Stimulated activated CD4-positive, alpha-beta T cell treated with anti-CD3 and anti-CD28 coated beads, TNF-alpha, amount 100 ng/mL, for 48 hours (primary cell): ENCODE results near the gene CCDC144A.
"Not testable (repeated sequence)": the region's sequence is repeated elsewhere in the genome, so short reads cannot be mapped to it uniquely, and the experiment has no call there.

Source experiments
- DNase-seq, 3 donors: peaks; one replicate each; pipeline ENCODE4 v3.0.0-alpha.2; 2020; ENCODE audit warnings: low read depth in 3 of 3

Gene CCDC144A

GRCh38 chr17:16818340-16818739 is 128.3 kb downstream of the CCDC144A start:
- no peak for DNase-seq

- no peak for DNase-seq
Observed at GRCh38 chr17:16818821-16819683, 129.0 kb downstream of the CCDC144A start.

DNA sequence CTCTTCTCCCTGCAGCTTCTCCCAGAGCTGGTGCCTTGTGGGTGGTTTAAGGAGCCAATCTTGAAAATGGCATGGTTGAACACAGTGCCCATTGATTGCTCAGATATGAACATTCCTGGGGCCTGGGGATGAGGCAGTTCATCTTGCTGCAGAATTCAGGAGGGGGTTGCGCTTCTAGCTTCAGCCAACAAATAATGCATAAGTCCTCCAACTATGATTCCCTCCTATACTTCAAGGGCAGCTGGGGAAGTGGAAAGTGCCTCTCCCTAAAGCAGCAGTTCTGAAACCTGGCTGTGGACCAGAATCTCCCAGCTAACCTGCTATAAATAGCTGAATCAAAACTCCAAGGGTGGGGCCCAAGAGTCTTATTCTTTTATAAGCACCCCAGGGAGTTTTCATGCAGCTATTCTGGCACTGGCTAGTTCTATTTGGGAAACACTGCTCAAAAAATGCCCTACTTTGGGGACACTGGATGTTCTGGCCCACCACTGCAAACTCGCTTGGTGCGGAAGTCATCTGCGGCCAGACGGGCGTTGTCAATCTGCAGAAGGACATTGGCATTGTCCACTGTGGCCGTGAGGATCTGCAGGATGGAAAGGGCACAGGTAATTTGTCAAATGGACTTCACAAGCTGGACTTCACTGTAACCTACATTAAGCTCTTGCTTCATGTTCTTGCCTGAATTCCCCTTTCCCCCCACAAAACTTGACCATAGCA is 130.3 kb downstream of the CCDC144A start:
- no peak for DNase-seq

DNA sequence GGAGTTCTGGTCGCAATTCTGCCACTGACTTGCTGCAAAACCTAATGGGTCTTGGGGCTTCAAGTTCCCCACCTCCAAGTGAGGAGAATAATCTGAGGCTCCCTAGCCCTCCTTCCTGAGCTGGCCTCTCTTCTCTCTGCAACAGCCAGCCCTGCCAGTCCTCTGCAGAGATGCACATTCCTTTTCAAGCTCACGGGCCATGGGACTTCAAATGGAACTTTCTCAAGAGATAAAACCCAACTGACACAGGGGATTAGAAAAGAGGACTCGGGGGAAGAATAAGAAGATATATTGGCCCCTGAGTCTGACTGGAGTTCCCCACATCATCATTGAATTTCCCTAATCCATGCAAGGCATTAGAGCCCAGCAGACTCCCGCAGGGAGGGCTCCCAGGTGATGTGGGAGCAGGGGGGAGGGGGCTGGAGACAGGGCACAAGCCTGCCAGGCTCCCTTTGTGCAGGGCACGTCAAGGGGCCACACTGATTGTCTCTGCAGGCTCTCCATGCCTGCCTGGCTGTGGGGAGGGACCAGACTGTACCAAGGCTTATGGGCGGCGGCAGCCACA is 131.0 kb downstream of the CCDC144A start:
- DNase-seq = no peak

DNA sequence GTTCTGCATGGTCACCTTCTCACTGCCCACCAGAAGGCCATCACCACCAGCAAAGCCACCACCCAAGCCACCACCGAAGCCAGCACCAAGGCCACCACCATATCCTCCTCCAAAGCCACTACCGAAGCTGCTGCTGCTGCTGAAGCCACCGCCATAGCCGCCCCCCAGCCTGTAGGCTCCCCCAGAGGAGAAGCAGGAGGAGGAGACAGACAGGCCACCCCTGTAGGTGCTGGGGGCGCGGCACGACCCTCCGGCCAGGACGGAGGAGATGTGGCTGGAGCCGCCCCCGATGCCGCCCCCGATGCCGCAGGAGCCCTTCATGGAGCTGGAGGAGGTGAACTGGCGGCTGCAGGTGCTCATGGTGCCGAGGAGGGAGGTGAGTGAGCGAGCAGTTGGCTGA is 132.1 kb downstream of the CCDC144A start:
- not testable (repeated sequence) for DNase-seq

DNA sequence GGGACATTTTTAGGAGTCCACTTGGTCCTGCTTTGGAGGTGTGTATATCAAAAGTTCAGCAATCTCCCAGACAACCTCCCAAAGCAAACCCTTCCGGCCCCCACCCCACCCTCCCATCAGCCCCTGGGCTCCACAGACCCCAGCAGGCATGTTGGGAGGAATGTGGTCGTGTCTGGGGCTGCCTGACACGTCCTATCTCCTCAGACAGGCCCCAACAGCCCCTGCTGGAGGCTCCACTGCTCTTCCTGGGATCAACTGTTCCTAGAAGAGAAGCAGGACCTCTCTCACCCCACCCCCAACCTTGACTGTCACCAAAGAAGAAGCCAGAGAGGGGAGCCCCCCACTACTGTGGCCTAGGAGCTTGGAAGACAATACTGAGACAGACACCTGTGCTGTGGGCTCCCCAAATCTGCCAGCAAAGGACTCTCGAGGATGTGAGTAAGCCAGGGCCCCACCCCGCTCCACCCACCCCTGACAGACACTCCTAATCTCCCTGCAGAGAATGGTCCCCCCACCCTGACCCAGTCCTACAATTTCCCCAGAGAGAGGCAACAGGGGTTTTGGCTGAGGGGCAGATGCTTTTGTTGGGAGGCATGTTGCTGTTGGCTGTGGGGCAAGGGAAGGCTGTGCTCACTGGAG is 133.8 kb downstream of the CCDC144A start:
- not testable (repeated sequence) for DNase-seq
